Epithelial cell of esophagus (primary cell): ENCODE results near the gene GALNT17.

Experiments used
- DNase-seq: peaks from one replicate; pipeline ENCODE4 v3.0.0; 2010; ENCODE audit warnings: low read depth
- H3K4me3 ChIP-seq: 2 replicates; pipeline ENCODE4 v1.5.1; 2011; ENCODE audit warnings: mild to moderate bottlenecking, low read length, control low read depth
- CTCF ChIP-seq: IDR thresholded peaks from 2 replicates; pipeline ENCODE4 v1.5.1; 2011; ENCODE audit warnings: low read depth, mild to moderate bottlenecking, low read length, control low read depth, inconsistent platforms; ENCODE audit not compliant: insufficient read depth; ENCODE audit errors: missing control alignments

The GALNT17 gene

DNA sequence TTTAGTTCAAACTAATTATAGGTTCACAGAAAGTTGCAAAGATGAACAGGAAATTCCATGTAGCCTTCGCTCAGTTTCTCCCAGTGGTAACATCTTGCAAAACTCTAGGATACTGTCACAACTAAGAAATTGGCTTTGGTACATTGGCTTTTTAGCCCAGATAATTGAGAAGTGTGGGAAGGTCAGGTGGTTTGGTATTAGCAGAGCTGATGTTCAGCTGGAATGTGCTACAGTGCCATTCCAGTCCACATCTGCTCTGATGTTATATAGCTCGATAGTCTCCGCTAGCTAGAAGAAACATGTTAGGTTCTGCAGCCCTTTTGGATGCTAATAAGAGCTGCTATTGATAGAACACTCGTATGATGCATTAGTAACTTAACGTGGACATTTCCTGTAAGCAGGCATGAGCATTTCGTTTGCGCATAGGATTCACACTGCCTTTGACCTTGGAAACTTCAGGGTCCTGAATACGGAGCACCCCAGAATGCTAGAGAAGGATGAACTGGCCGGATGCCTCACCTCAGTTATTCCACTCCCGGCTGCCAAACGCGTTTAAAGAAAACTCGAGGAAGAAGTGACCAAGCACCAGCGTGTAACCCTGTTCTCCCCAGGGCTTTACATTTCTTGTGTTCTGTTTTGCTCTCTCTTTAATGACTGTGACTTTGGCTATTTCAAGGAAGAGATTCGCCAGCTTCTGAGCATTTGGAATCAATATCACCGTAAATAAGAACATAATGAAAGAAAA lies 271.4 kb downstream of the GALNT17 start:
- H3K4me3 ChIP-seq: no peak overlapping the region
- TF ChIP-seq CTCF: no peak
- no peak for DNase-seq

DNA sequence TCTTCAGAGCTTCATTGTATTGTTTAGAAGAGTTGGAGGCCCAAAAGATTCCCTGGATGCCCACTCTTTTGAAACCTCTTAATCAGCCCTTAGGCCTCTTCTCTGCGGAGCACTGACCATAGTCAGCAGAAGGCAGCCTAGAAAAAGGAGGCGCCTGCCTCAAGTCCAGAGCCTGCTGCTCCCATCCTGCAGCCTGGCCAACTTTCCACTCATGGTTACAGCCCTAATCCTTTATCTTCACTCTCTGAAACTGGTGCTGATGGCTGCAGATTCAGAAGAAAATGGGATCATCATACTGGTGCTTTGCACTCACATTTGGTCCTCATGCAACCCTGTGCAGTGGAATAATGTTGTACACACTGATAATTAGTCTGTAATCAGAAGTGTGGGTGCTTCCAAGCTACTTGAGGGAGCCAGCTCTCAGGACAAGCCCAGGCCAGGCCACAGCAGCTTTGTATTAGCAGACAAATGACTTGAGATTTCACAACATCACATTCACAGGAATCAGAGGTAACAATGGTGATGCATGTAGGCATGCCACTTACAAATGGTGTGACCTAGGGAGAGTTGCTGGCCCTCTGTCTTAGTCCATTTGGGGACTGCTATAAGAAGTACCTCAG lies 272.9 kb downstream of the GALNT17 start:
- no peak for DNase-seq
- H3K4me3 ChIP-seq: no peak overlapping the region
- no peak for TF ChIP-seq CTCF

DNA sequence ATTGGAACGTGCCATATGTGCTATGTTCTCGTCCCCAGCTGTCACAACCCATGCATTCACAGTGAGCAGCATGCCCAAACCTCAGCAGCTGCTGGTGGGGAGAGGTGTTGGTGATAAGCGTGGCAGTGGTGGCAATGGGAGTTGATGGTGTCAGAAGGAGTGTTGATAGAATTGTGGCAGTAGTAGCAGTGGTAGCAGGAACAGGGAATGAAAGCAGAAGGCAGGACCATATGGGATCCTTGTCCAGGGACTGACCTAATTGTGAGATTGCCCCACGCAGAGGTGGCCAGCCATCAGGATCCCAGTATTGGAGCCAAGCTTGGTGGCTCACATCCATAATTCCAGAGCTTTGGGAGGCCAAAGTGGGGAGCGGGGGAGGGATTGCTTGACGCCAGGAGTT lies 276.3 kb downstream of the GALNT17 start:
- DNase-seq: no peak
- H3K4me3 ChIP-seq: no peak overlapping the region
- no peak for TF ChIP-seq CTCF

DNA sequence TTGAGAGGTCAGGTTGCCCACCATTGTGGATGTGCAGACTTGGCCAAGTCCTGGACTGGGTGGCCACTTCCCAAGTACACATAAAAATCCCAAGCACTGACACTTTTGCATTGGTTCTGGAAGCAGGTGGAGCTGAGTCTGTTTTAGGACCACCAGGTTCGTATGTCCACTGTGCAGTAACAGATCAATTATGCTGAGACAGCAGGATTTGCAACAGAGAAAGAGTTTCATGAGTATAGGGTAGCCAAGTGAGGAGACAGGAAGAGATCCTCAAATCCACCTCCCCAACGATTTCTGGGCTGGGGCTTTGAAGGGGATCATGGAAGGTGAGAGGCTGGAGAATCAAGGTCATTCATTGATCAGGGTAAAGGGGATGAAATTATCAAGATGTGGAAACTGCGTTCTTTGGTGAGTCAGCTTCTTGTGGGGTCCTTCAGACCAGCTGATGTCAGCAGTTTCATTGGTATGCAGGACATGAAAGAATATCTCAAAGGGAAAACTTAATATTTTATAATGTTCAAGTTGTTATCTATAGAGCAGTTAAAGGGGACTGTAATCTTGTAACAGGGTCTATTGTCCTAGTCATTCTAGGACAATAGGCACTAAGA lies 277.7 kb downstream of the GALNT17 start:
- no peak for TF ChIP-seq CTCF
- H3K4me3 ChIP-seq: no peak overlapping the region
- no peak for DNase-seq

- DNase-seq: no peak
- TF ChIP-seq CTCF: no peak
These were observed 279.5 kb downstream of the GALNT17 start for GRCh38 chr7:71411475-71411874.

GRCh38 chr7:71414490-71414889 lies 282.5 kb downstream of the GALNT17 start:
- no peak overlapping the region for H3K4me3 ChIP-seq
- TF ChIP-seq CTCF: no peak
- DNase-seq: no peak

More at GRCh38 chr7:71411475-71411874, 279.5 kb downstream of the GALNT17 start:
- no peak overlapping the region for H3K4me3 ChIP-seq
